ENCODE results near the gene MANSC1. TPM values are rescaled to one million over a fixed set of nuclear protein-coding genes. Genes with fewer than 3 reads are reported as not detected.

Gene MANSC1
- total RNA-seq, 2 donors from 2014 or later: 6.6 to 12.1 TPM

DNA sequence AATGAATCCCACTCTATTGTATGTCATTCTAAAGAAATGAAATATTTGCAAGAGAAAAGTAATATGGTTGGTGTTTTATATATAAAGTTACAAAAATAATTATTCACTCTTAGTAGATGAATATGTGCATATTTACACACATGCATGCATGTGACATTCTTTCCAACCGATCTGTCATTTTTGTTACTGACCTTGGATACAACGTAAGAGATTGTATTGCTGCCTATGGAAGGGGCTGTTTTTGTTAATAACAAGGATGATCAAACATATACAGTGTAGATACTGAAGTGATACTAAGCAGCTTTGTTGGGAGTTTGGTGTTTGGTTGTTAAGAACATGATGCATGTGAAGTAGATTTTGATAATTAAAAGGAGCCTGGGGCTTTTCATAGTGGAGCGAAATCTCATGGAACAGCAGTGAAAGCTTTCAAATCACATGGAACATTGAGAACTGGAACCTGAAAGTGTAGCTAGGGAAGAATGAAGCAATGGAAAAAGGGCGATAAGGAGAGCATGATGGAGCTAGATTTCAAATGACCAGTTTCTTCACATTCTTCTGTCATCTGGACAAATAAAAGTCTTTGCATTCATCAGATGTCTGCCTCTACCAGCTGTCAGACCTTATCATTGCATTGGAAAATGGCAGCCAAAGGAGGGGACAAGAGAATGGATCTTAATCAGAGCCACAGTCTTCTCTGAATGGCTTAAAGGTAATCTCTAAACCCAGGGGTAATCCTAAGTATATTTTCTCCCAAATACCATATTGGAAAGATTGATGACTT is 16.8 kb upstream of the MANSC1 start:
- no peaks in the 10 kb centered on the region for H3K36me3 ChIP-seq (ENCODE audit: control insufficient read depth, insufficient read depth, low read length)
- peaks cover 2% of the 10 kb centered on the region for H3K36me3 Mint-ChIP-seq (ENCODE audit: low read depth)
- H3K9ac ChIP-seq (ENCODE audit: extremely low read depth, low read length, poor library complexity, severe bottlenecking): no peak overlapping the region
- 89 to 94% methylated on average over 4 of the region's 4 CpGs for WGBS, 2 experiments (ENCODE audit: insufficient coverage in 1 of 2, insufficient read length in 1 of 2)
- TF ChIP-seq, protein P1, sequence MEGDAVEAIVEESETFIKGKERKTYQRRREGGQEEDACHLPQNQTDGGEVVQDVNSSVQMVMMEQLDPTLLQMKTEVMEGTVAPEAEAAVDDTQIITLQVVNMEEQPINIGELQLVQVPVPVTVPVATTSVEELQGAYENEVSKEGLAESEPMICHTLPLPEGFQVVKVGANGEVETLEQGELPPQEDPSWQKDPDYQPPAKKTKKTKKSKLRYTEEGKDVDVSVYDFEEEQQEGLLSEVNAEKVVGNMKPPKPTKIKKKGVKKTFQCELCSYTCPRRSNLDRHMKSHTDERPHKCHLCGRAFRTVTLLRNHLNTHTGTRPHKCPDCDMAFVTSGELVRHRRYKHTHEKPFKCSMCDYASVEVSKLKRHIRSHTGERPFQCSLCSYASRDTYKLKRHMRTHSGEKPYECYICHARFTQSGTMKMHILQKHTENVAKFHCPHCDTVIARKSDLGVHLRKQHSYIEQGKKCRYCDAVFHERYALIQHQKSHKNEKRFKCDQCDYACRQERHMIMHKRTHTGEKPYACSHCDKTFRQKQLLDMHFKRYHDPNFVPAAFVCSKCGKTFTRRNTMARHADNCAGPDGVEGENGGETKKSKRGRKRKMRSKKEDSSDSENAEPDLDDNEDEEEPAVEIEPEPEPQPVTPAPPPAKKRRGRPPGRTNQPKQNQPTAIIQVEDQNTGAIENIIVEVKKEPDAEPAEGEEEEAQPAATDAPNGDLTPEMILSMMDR (conservative IDR thresholded peaks at IDR 0.05): no peak
- no peaks in the 10 kb centered on the region for H3K9me3 Mint-ChIP-seq
- H3K4me3 ChIP-seq (ENCODE audit: low read length): no peak overlapping the region
- H3K4me3 Mint-ChIP-seq: no peak overlapping the region
- H3K4me1 Mint-ChIP-seq: no peaks in the 10 kb centered on the region
- H3K27me3 Mint-ChIP-seq (ENCODE audit: insufficient read depth): no peaks in the 10 kb centered on the region
- no peaks in the 10 kb centered on the region for H3K27me3 ChIP-seq (ENCODE audit: control insufficient read depth, insufficient read depth, low read length, poor library complexity, severe bottlenecking)
- H3K27ac ChIP-seq (ENCODE audit: low read depth, low read length): no peak overlapping the region
- no peaks in the 10 kb centered on the region for H3K9me3 ChIP-seq (ENCODE audit: control insufficient read depth, low read length)
- no peaks in the 10 kb centered on the region for H3K4me1 ChIP-seq (ENCODE audit: control insufficient read depth, insufficient read depth, low read length)
- peak; percentile 12 for DNase-seq
- H3K27ac Mint-ChIP-seq: no peak overlapping the region

DNA sequence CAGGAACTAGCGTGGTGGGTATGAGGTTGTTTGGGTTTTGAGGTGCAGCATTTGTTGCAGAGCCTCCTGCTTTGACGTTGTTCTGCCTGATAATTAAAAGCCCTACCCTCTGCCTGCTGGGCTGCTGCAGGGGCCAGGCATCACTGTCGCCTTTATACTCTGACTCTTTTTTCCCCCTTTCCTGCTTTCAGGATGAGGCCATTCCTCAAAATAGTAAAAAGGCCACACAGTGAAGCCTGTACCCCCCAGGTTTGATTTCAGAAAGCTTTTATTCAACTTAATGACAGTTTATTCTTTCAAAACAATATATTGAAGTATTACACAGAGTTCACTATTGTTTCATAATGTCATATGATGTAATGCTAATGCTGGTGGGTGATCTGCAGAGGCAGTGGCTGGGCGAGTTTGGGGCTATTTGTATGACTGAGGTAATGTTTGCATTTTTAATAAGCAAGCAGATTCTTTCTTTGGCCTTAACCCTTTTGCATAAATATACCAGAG is 15.9 kb upstream of the MANSC1 start:
- Histone ChIP-seq H3K27me3 (ENCODE audit: control insufficient read depth, insufficient read depth, low read length, poor library complexity, severe bottlenecking) (no peaks in the 10 kb centered on the region), H3K9ac (ENCODE audit: extremely low read depth, low read length, poor library complexity, severe bottlenecking) (no peak overlapping the region), H3K4me3 (ENCODE audit: low read length) (no peak overlapping the region), H3K36me3 (ENCODE audit: control insufficient read depth, insufficient read depth, low read length) (no peaks in the 10 kb centered on the region), H3K4me1 (ENCODE audit: control insufficient read depth, insufficient read depth, low read length) (no peaks in the 10 kb centered on the region), H3K27ac (ENCODE audit: low read depth, low read length) (peak overlapping the region; percentile 21), H3K9me3 (ENCODE audit: control insufficient read depth, low read length) (no peaks in the 10 kb centered on the region)
- peaks cover 2% of the 10 kb centered on the region for H3K36me3 Mint-ChIP-seq (ENCODE audit: low read depth)
- H3K9me3 Mint-ChIP-seq: no peaks in the 10 kb centered on the region
- 76% methylated on average over 4 of the region's 4 CpGs; no CpG with 5 or more reads in 1 of the 2 experiments for WGBS, 2 experiments (ENCODE audit: insufficient coverage in 1 of 2, insufficient read length in 1 of 2)
- H3K27ac Mint-ChIP-seq: no peak overlapping the region
- peak; percentile 15 for DNase-seq
- no peaks in the 10 kb centered on the region for H3K4me1 Mint-ChIP-seq
- no peak overlapping the region for H3K4me3 Mint-ChIP-seq
- no peaks in the 10 kb centered on the region for H3K27me3 Mint-ChIP-seq (ENCODE audit: insufficient read depth)
- TF ChIP-seq, protein P1 (conservative IDR thresholded peaks at IDR 0.05): no peak

DNA sequence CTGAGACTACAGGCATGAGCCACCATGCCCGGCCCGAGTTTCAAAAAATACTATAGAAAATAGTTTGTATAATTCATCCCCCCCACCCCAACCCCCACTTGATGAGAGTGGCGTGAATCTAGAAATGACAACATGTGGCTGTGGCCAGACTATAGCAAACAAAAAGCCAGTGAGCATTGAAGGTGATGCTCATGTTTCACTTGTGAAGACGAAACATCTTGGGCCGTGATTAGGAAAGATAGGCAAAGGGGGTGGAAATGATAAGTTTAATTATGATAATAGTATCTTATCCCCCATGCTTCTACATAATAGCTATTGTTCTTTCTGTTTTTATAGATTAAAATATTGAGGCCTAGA is 15.4 kb upstream of the MANSC1 start:
- no peak overlapping the region for H3K9ac ChIP-seq (ENCODE audit: extremely low read depth, low read length, poor library complexity, severe bottlenecking)
- TF ChIP-seq, protein P1 (conservative IDR thresholded peaks at IDR 0.05): no peak
- H3K4me1 ChIP-seq (ENCODE audit: control insufficient read depth, insufficient read depth, low read length): no peaks in the 10 kb centered on the region
- H3K27me3 ChIP-seq (ENCODE audit: control insufficient read depth, insufficient read depth, low read length, poor library complexity, severe bottlenecking): no peaks in the 10 kb centered on the region
- no peak overlapping the region for H3K27ac ChIP-seq (ENCODE audit: low read depth, low read length)
- H3K27ac Mint-ChIP-seq: no peak overlapping the region
- no peaks in the 10 kb centered on the region for H3K27me3 Mint-ChIP-seq (ENCODE audit: insufficient read depth)
- H3K36me3 Mint-ChIP-seq (ENCODE audit: low read depth): peaks cover 2% of the 10 kb centered on the region
- H3K4me3 Mint-ChIP-seq: no peak overlapping the region
- no peaks in the 10 kb centered on the region for H3K4me1 Mint-ChIP-seq
- H3K36me3 ChIP-seq (ENCODE audit: control insufficient read depth, insufficient read depth, low read length): no peaks in the 10 kb centered on the region
- no peak overlapping the region for H3K4me3 ChIP-seq (ENCODE audit: low read length)
- DNase-seq: no peak
- no peaks in the 10 kb centered on the region for H3K9me3 Mint-ChIP-seq
- 95% methylated on average over 4 of the region's 5 CpGs; no CpG with 5 or more reads in 1 of the 2 experiments for WGBS, 2 experiments (ENCODE audit: insufficient coverage in 1 of 2, insufficient read length in 1 of 2)
- no peaks in the 10 kb centered on the region for H3K9me3 ChIP-seq (ENCODE audit: control insufficient read depth, low read length)

All from endodermal cell (in vitro differentiated cells).